Colonic mucosa (tissue), 4 donors: ENCODE results near the gene ITGB5. TPM values are rescaled to one million over a fixed set of nuclear protein-coding genes. Genes with fewer than 3 reads are reported as not detected.

ENCODE experiments used
- DNase-seq: peaks from one replicate; pipeline ENCODE4 v3.0.0-alpha.2; 2020
- H3K27ac ChIP-seq: fragments of 200-600 bp; one replicate; pipeline ENCODE4 v1.8.0; 2021
- H3K27me3 ChIP-seq: fragments of 200-600 bp; one replicate; pipeline ENCODE4 v1.8.0; 2021
- H3K36me3 ChIP-seq: fragments of 200-600 bp; one replicate; pipeline ENCODE4 v1.8.0; 2021
- H3K4me1 ChIP-seq: fragments of 200-600 bp; one replicate; pipeline ENCODE4 v1.8.0; 2021; ENCODE audit warnings: mild to moderate bottlenecking
- H3K4me3 ChIP-seq: fragments of 200-600 bp; one replicate; pipeline ENCODE4 v1.8.0; 2021
- H3K9ac ChIP-seq, 2 donors: one replicate each; pipeline ENCODE4 v1.7.0; 2013; ENCODE audit warnings: control low read depth in 2 of 2, low read depth in 2 of 2, low read length in 2 of 2
- H3K9me3 ChIP-seq: fragments of 200-600 bp; one replicate; pipeline ENCODE4 v1.8.0; 2021
- CTCF ChIP-seq: fragments of 200-600 bp; IDR thresholded peaks from one replicate; pipeline ENCODE4 v1.8.0; 2022; ENCODE audit warnings: antibody characterized with exemption, mild to moderate bottlenecking
- intact Hi-C: fragments of 100-400 bp; cut with DNase I; formaldehyde crosslinking; loops from one replicate; pipeline ENCODE4 v1.14.1; 2022
- total RNA-seq, 2 donors: library from RNA; stranded (reverse); fragmentation: NEBNext Ultra II Directional in 1 of 2; extraction: Animal tissue kit (Norgen Biotek cat#: 25700) in 1 of 2; gene quantifications; one replicate each; pipeline ENCODE4 v1.2.1, GENCODE V29; 2021
- donor health status: healthy.
- donor health status: DM: no; HTN: no; CAD: no.
- donor health status: DM: no; HTN: no; CAD: no.

Gene ITGB5
- total RNA-seq, 2 donors from 2014 or later = 74.4 to 74.8 TPM

- H3K27me3 ChIP-seq = no peaks in the 10 kb centered on the region
- H3K4me3 ChIP-seq = no peak overlapping the region
- no peak overlapping the region for H3K9ac ChIP-seq
- H3K36me3 ChIP-seq = no peaks in the 10 kb centered on the region
- no peak for TF ChIP-seq CTCF
- DNase-seq = no peak
- no peaks in the 10 kb centered on the region for H3K9me3 ChIP-seq
- intact Hi-C loops = no loop called here
- peaks cover 13% of the 10 kb centered on the region for H3K4me1 ChIP-seq
- H3K27ac ChIP-seq = peak overlapping the region; percentile 49
Observed at GRCh38 chr3:124846189-124846588, 41.0 kb downstream of the ITGB5 start.

- no peak overlapping the region for H3K4me3 ChIP-seq
- peaks cover 13% of the 10 kb centered on the region for H3K4me1 ChIP-seq
- peak overlapping the region in 1 of 2 donors; percentile 22 for H3K9ac ChIP-seq
- no peak for TF ChIP-seq CTCF
- intact Hi-C loops = no loop called here
- no peaks in the 10 kb centered on the region for H3K27me3 ChIP-seq
- H3K36me3 ChIP-seq = no peaks in the 10 kb centered on the region
- H3K9me3 ChIP-seq = no peaks in the 10 kb centered on the region
- peak; percentile 70 for DNase-seq
- peak overlapping the region; percentile 49 for H3K27ac ChIP-seq
Observed at GRCh38 chr3:124845406-124845805, 41.8 kb downstream of the ITGB5 start.

GRCh38 chr3:124843506-124844177 lies 43.5 kb downstream of the ITGB5 start:
- Histone ChIP-seq H3K4me3 (no peak overlapping the region), H3K9me3 (no peaks in the 10 kb centered on the region), H3K4me1 (peaks cover 13% of the 10 kb centered on the region), H3K27ac (no peak overlapping the region), H3K36me3 (no peaks in the 10 kb centered on the region), H3K27me3 (no peaks in the 10 kb centered on the region), H3K9ac (no peak overlapping the region)
- no peak for TF ChIP-seq CTCF
- intact Hi-C loops = no loop called here
- no peak for DNase-seq

- no peaks in the 10 kb centered on the region for H3K27me3 ChIP-seq
- H3K9me3 ChIP-seq = no peaks in the 10 kb centered on the region
- H3K4me3 ChIP-seq = no peak overlapping the region
- no peak for TF ChIP-seq CTCF
- intact Hi-C loops = no loop called here
- H3K27ac ChIP-seq = no peak overlapping the region
- DNase-seq = no peak
- H3K9ac ChIP-seq = no peak overlapping the region
- no peaks in the 10 kb centered on the region for H3K36me3 ChIP-seq
- peaks cover 15% of the 10 kb centered on the region for H3K4me1 ChIP-seq
Observed at GRCh38 chr3:124843047-124843446, 44.1 kb downstream of the ITGB5 start.

GRCh38 chr3:124841517-124841916 lies 45.6 kb downstream of the ITGB5 start:
- intact Hi-C loops = no loop called here
- TF ChIP-seq CTCF = no peak
- DNase-seq = no peak
- Histone ChIP-seq H3K27me3 (no peaks in the 10 kb centered on the region), H3K9ac (no peak overlapping the region), H3K9me3 (no peaks in the 10 kb centered on the region), H3K4me3 (no peak overlapping the region), H3K36me3 (no peaks in the 10 kb centered on the region), H3K4me1 (peaks cover 29% of the 10 kb centered on the region), H3K27ac (no peak overlapping the region)
